ENCODE results near the gene GREB1.

The GREB1 gene

DNA sequence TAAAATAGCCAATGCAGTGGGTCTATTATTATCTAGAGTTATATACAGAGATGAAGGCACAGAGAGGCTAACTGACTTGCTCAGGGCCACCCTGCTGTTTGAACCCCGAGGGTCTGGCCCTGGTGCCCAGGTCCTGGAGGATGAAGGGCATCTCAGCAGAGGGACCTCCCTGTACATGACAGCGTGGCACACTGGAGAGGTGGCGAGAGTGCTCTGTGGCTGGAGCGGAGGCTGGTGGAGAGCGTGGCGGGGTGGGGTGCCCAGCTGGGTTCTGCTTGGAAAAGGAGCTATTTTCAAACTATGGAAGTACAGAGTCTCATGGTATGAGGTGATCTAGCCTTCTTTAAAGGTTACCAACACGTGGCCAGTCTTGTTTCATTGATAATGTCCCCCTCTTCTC, 35.8 kb downstream of the GREB1 start:
- Histone ChIP-seq H2BK12ac (ENCODE audit: low read length) (no peak overlapping the region), H3K4ac (ENCODE audit: low read depth, low read length) (no peak overlapping the region), H3K79me1 (ENCODE audit: low read length) (no peaks in the 10 kb centered on the region), H3K27ac (ENCODE audit: low read depth, low read length) (no peak overlapping the region), H3K4me3 (ENCODE audit: low read depth, low read length) (no peak overlapping the region), H3K4me1 (ENCODE audit: control insufficient read depth in 1 of 2, insufficient read depth in 2 of 2, low read length in 2 of 2) (peaks cover 0 to 2% of the 10 kb centered on the region in 2 experiments), H3K14ac (ENCODE audit: low read length) (no peak overlapping the region), H3K18ac (ENCODE audit: low read length) (no peak overlapping the region), H3K4me2 (ENCODE audit: low read length) (no peak overlapping the region), H2BK5ac (ENCODE audit: low read depth, low read length, poor library complexity) (no peak overlapping the region), H2BK120ac (ENCODE audit: insufficient read depth, low read length, poor library complexity) (no peak overlapping the region), H3K79me2 (ENCODE audit: control insufficient read depth, insufficient read depth, low read length, poor library complexity) (no peaks in the 10 kb centered on the region), H4K91ac (ENCODE audit: low read depth, low read length) (no peak overlapping the region), H3K36me3 (ENCODE audit: control insufficient read depth in 1 of 2, insufficient read depth in 2 of 2, low read length in 2 of 2) (peaks cover 0 to 5% of the 10 kb centered on the region in 2 experiments), H4K8ac (ENCODE audit: low read depth, low read length) (no peak overlapping the region), H3K27me3 (ENCODE audit: insufficient read depth, low read length) (no peaks in the 10 kb centered on the region), H3K9ac (ENCODE audit: low read length) (no peak overlapping the region), H2AFZ (ENCODE audit: insufficient read depth, low read length, poor library complexity) (no peak overlapping the region), H3K9me3 (ENCODE audit: insufficient read depth, low read depth, low read length) (no peaks in the 10 kb centered on the region), H4K12ac (ENCODE audit: low read depth, low read length) (no peak overlapping the region), H2AK5ac (ENCODE audit: low read length) (no peak overlapping the region), H3K23ac (ENCODE audit: low read length) (no peak overlapping the region)
- DNase-seq, result no peak
- no CpG with 5 or more reads among the region's 7 CpGs for WGBS (ENCODE audit: extremely low coverage, insufficient coverage, insufficient read length)

GRCh38 chr2:11571170-11571569, 37.3 kb downstream of the GREB1 start:
- no peaks in the 10 kb centered on the region for H3K79me1 ChIP-seq (ENCODE audit: low read length)
- H3K4me2 ChIP-seq (ENCODE audit: low read length), result no peak overlapping the region
- no peak overlapping the region for H2AFZ ChIP-seq (ENCODE audit: insufficient read depth, low read length, poor library complexity)
- H3K4ac ChIP-seq (ENCODE audit: low read depth, low read length), result no peak overlapping the region
- H4K91ac ChIP-seq (ENCODE audit: low read depth, low read length), result no peak overlapping the region
- no peak overlapping the region for H4K8ac ChIP-seq (ENCODE audit: low read depth, low read length)
- H2BK120ac ChIP-seq (ENCODE audit: insufficient read depth, low read length, poor library complexity), result no peak overlapping the region
- H2BK12ac ChIP-seq (ENCODE audit: low read length), result no peak overlapping the region
- H4K12ac ChIP-seq (ENCODE audit: low read depth, low read length), result no peak overlapping the region
- H3K14ac ChIP-seq (ENCODE audit: low read length), result no peak overlapping the region
- no peaks in the 10 kb centered on the region for H3K9me3 ChIP-seq (ENCODE audit: insufficient read depth, low read depth, low read length)
- no peak overlapping the region for H3K18ac ChIP-seq (ENCODE audit: low read length)
- WGBS (ENCODE audit: extremely low coverage, insufficient coverage, insufficient read length), result no CpG with 5 or more reads among the region's 7 CpGs
- no peak overlapping the region for H3K4me3 ChIP-seq (ENCODE audit: low read depth, low read length)
- no peaks in the 10 kb centered on the region for H3K79me2 ChIP-seq (ENCODE audit: control insufficient read depth, insufficient read depth, low read length, poor library complexity)
- no peak overlapping the region for H3K9ac ChIP-seq (ENCODE audit: low read length)
- no peaks in the 10 kb centered on the region for H3K27me3 ChIP-seq (ENCODE audit: insufficient read depth, low read length)
- no peak overlapping the region for H2AK5ac ChIP-seq (ENCODE audit: low read length)
- H3K27ac ChIP-seq (ENCODE audit: low read depth, low read length), result no peak overlapping the region
- no peak overlapping the region for H2BK5ac ChIP-seq (ENCODE audit: low read depth, low read length, poor library complexity)
- no peak overlapping the region for H3K23ac ChIP-seq (ENCODE audit: low read length)
- H3K4me1 ChIP-seq (ENCODE audit: control insufficient read depth in 1 of 2, insufficient read depth in 2 of 2, low read length in 2 of 2), result peaks cover 0 to 3% of the 10 kb centered on the region in 2 experiments
- no peak for DNase-seq
- H3K36me3 ChIP-seq (ENCODE audit: control insufficient read depth in 1 of 2, insufficient read depth in 2 of 2, low read length in 2 of 2), result peaks cover 0 to 5% of the 10 kb centered on the region in 2 experiments

DNA sequence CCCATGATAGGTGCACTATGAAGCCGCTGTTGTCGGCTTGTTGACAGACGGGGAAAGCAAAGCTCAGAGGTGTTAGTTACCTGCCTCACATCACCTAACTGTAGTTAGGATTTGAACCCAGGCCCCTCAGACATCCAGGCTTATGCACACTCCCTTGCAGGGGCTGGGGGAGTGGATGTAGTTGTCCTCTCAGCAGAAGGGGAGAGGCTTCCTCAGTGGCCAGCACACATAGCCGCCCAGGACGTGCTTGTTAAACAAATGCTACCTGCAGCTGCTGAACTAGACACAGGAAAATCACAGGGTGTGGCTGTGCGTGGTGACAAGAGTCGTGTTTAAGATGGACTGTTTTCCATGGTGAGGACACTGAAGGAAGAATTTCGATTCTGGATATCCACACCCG, 39.2 kb downstream of the GREB1 start:
- Histone ChIP-seq H4K8ac (ENCODE audit: low read depth, low read length) (no peak overlapping the region), H3K4me1 (ENCODE audit: control insufficient read depth in 1 of 2, insufficient read depth in 2 of 2, low read length in 2 of 2) (peaks cover 0 to 3% of the 10 kb centered on the region in 2 experiments), H3K4ac (ENCODE audit: low read depth, low read length) (no peak overlapping the region), H2AFZ (ENCODE audit: insufficient read depth, low read length, poor library complexity) (no peak overlapping the region), H3K36me3 (ENCODE audit: control insufficient read depth in 1 of 2, insufficient read depth in 2 of 2, low read length in 2 of 2) (no peaks in the 10 kb centered on the region), H3K79me2 (ENCODE audit: control insufficient read depth, insufficient read depth, low read length, poor library complexity) (no peaks in the 10 kb centered on the region), H3K79me1 (ENCODE audit: low read length) (no peaks in the 10 kb centered on the region), H4K12ac (ENCODE audit: low read depth, low read length) (no peak overlapping the region), H3K4me2 (ENCODE audit: low read length) (no peak overlapping the region), H3K4me3 (ENCODE audit: low read depth, low read length) (no peak overlapping the region), H2BK5ac (ENCODE audit: low read depth, low read length, poor library complexity) (no peak overlapping the region), H2AK5ac (ENCODE audit: low read length) (no peak overlapping the region), H3K23ac (ENCODE audit: low read length) (no peak overlapping the region), H3K27me3 (ENCODE audit: insufficient read depth, low read length) (no peaks in the 10 kb centered on the region), H3K9ac (ENCODE audit: low read length) (no peak overlapping the region), H2BK12ac (ENCODE audit: low read length) (no peak overlapping the region), H2BK120ac (ENCODE audit: insufficient read depth, low read length, poor library complexity) (no peak overlapping the region), H3K14ac (ENCODE audit: low read length) (no peak overlapping the region), H3K18ac (ENCODE audit: low read length) (no peak overlapping the region), H4K91ac (ENCODE audit: low read depth, low read length) (no peak overlapping the region), H3K27ac (ENCODE audit: low read depth, low read length) (no peak overlapping the region), H3K9me3 (ENCODE audit: insufficient read depth, low read depth, low read length) (no peaks in the 10 kb centered on the region)
- no CpG with 5 or more reads among the region's 9 CpGs for WGBS (ENCODE audit: extremely low coverage, insufficient coverage, insufficient read length)
- DNase-seq, result no peak

DNA sequence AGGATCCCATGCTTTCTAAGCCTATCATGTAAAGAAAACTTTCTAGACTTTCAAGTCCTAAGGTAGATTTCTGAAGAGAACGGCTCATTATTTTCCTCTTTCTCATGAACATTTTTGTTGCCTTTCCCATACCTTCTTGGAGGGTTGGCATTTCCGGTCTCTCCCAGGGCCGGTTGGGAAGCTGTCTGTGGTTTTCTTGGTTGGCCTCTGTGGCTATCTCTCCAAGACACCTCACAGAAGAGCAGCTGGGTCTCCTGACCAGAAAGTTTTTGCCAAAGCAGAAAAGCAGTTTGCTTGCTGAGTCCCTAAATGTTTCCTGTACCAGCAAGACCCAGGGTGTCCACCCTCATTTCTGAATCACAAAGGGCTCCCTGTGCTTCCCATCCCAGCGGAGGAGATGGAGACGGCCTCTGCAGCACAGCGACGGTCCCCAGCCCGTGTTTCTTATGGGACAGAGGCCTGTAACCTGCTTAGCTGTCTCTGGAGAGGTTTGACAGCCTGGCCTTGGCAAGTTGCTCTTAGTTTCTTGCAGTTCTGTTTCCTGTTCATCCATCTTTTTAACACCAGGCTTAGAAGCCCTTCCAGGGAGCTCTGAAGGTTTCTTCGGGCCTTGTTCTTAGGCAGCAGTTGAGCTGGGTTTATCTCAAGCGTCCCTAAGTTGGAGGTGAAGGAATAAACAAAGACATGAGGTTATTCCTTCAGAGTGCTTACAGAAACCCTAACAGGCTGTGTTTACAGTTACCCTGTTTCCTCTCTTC, 39.8 kb downstream of the GREB1 start:
- Histone ChIP-seq H2AK5ac (ENCODE audit: low read length) (no peak overlapping the region), H4K91ac (ENCODE audit: low read depth, low read length) (no peak overlapping the region), H4K12ac (ENCODE audit: low read depth, low read length) (no peak overlapping the region), H2BK5ac (ENCODE audit: low read depth, low read length, poor library complexity) (no peak overlapping the region), H3K79me1 (ENCODE audit: low read length) (no peaks in the 10 kb centered on the region), H3K23ac (ENCODE audit: low read length) (no peak overlapping the region), H2AFZ (ENCODE audit: insufficient read depth, low read length, poor library complexity) (no peak overlapping the region), H3K27ac (ENCODE audit: low read depth, low read length) (no peak overlapping the region), H3K4ac (ENCODE audit: low read depth, low read length) (no peak overlapping the region), H3K36me3 (ENCODE audit: control insufficient read depth in 1 of 2, insufficient read depth in 2 of 2, low read length in 2 of 2) (peaks cover 0 to under 1% of the 10 kb centered on the region in 2 experiments), H3K18ac (ENCODE audit: low read length) (no peak overlapping the region), H3K9ac (ENCODE audit: low read length) (no peak overlapping the region), H2BK120ac (ENCODE audit: insufficient read depth, low read length, poor library complexity) (no peak overlapping the region), H4K8ac (ENCODE audit: low read depth, low read length) (no peak overlapping the region), H3K14ac (ENCODE audit: low read length) (no peak overlapping the region), H2BK12ac (ENCODE audit: low read length) (no peak overlapping the region), H3K9me3 (ENCODE audit: insufficient read depth, low read depth, low read length) (no peaks in the 10 kb centered on the region), H3K27me3 (ENCODE audit: insufficient read depth, low read length) (no peaks in the 10 kb centered on the region), H3K4me3 (ENCODE audit: low read depth, low read length) (no peak overlapping the region), H3K4me2 (ENCODE audit: low read length) (no peak overlapping the region), H3K4me1 (ENCODE audit: control insufficient read depth in 1 of 2, insufficient read depth in 2 of 2, low read length in 2 of 2) (peaks cover 0 to 3% of the 10 kb centered on the region in 2 experiments), H3K79me2 (ENCODE audit: control insufficient read depth, insufficient read depth, low read length, poor library complexity) (no peaks in the 10 kb centered on the region)
- peak; percentile 18 to 59 for DNase-seq
- no CpG with 5 or more reads among the region's 10 CpGs for WGBS (ENCODE audit: extremely low coverage, insufficient coverage, insufficient read length)

All from trophoblast cell (in vitro differentiated cells and primary cell).